SJSA1 (cell line): ENCODE measurements around the gene CLBA1. TPM values are rescaled to one million over a fixed set of nuclear protein-coding genes. Genes with fewer than 3 reads are reported as not detected.
"Not testable (repeated sequence)": the region's sequence is repeated elsewhere in the genome, so short reads cannot be mapped to it uniquely, and the experiment has no call there.

Experiments
- DNase-seq, 2 experiments: peaks; one replicate each; pipeline ENCODE4 v3.0.0-alpha.2; 2015 to 2020; ENCODE audit warnings: low spot score in 2 of 2, low read depth in 1 of 2
- H3K27ac ChIP-seq: fragments of 250-450 bp; sonication (Bioruptor Pico); 2 replicates; pipeline ENCODE4 v1.5.1; 2020; ENCODE audit warnings: mild to moderate bottlenecking, moderate library complexity
- H3K27me3 ChIP-seq: fragments of 250-450 bp; sonication (Bioruptor Pico); replicated peaks from 2 replicates; pipeline ENCODE4 v1.5.1; 2020; ENCODE audit warnings: mild to moderate bottlenecking, moderate library complexity
- H3K36me3 ChIP-seq: fragments of 250-450 bp; sonication (Bioruptor Pico); 2 replicates; pipeline ENCODE4 v1.5.1; 2020; ENCODE audit warnings: mild to moderate bottlenecking
- H3K4me1 ChIP-seq: fragments of 250-450 bp; sonication (Bioruptor Pico); replicated peaks from 2 replicates; pipeline ENCODE4 v1.6.1; 2021; ENCODE audit warnings: mild to moderate bottlenecking
- H3K4me3 ChIP-seq: fragments of 250-450 bp; sonication (Bioruptor Pico); 2 replicates; pipeline ENCODE4 v1.5.1; 2020; ENCODE audit warnings: mild to moderate bottlenecking
- H3K9me3 ChIP-seq: fragments of 250-450 bp; sonication (Bioruptor Pico); replicated peaks from 2 replicates; pipeline ENCODE4 v1.5.1; 2020; ENCODE audit warnings: mild to moderate bottlenecking
- total RNA-seq: library from RNA; depleted of rRNA; stranded (reverse); fragments of >200 nt; shearing (Covaris generic); gene quantifications from 2 replicates; pipeline ENCODE4 v1.2.3, GENCODE V29; 2014

The CLBA1 gene
- total RNA-seq, 1 experiment from 2014 or later, result 3.6 TPM

DNA sequence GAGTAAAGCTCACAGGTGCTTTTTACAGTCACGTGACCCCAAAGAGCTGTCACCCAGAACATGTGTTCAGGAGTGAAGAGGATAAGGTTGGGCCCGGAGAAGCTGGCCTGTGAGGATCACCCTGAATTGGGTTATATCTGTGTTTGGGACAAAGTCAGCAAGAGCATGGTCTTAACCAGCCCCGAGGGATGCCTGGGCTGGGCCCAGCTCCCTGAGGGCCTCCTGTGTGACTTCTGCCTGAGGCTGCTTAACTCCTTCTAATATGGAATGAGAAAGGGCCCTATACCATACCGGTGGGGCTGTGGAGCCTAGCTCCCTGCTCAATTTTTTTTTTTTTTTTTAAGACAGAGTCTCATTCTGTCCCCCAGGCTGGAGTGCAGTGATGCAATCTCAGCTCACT lies 32.8 kb downstream of the CLBA1 start:
- no peak overlapping the region for H3K27ac ChIP-seq
- no peaks in the 10 kb centered on the region for H3K27me3 ChIP-seq
- H3K9me3 ChIP-seq, result 0 out of 2 replicates have a peak, but pooled peaks cover 2% of the 10 kb centered on the region
- H3K4me1 ChIP-seq, result peaks cover 47% of the 10 kb centered on the region
- no peak overlapping the region; the same call in 1 of the 2 replicates for H3K4me3 ChIP-seq
- peaks cover 69% of the 10 kb centered on the region for H3K36me3 ChIP-seq
- no peak for DNase-seq

GRCh38 chr14:105019861-105020814 lies 34.5 kb downstream of the CLBA1 start:
- peak overlapping the region; percentile 97 for H3K4me3 ChIP-seq
- no peaks in the 10 kb centered on the region for H3K27me3 ChIP-seq
- H3K36me3 ChIP-seq, result peaks cover 58% of the 10 kb centered on the region
- H3K4me1 ChIP-seq, result peaks cover 63% of the 10 kb centered on the region
- peak overlapping the region; percentile 91 for H3K27ac ChIP-seq
- 0 out of 2 replicates have a peak, but pooled peaks cover 2% of the 10 kb centered on the region for H3K9me3 ChIP-seq
- DNase-seq, result peak in 1 of 2 experiments; percentile 42

DNA sequence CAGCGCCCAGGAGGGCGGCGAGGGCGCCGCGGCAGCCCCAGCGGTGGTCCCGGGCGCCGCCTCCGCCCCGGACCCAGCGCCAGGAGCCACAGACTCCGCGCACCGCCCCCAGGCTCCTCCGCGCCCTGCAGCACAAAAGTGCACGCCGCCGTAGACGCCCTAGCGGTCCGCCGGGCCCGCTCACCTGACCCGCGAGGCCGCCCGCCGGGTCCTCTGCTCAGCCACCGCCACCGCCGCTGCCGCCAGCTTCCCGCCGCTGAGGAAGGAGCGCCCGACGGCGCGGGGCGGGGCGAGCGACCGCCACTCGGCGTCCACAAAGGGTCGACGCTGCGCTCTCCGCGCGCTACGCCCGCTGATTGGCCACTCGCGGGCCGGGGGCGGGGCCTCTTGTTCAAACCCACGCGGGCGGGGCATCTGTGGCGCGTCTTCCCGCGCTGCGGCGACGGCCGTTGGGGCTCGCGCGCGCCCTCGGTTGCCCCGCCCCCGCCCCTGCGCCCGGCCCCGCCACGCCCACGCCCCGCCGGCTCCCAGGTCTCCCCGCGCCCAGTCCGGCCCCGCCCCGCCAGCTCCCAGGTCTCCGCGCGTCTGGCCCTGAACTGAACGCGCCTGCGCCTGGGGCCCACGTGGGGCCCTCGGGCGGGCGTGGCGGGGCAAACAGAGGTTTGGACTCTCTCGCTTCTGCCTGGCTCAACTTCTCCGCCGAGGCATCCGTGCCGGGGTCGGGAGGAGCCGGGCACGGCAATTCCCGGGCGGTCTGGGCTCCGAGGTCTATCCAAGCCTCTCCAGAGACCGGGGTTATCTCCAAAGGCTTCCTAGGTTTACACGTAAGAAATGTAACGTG lies 35.4 kb downstream of the CLBA1 start, which contains the start of gene CDCA4:
Gene CDCA4, minus strand, starts transcription at position 269 of the 841 bp plus-strand sequence. CDS start 9,154 bp downstream, outside the sequence.
- peak; percentile 94 for DNase-seq
- Histone ChIP-seq H3K4me3 (peak within 1 kb of the TSS; percentile 97), H3K9me3 (0 out of 2 replicates have a peak, but pooled peaks cover 2% of the 10 kb centered on the region), H3K36me3 (peaks cover 49% of the 10 kb centered on the region), H3K4me1 (peaks cover 69% of the 10 kb centered on the region), H3K27me3 (no peaks in the 10 kb centered on the region), H3K27ac (peak within 1 kb of the TSS; percentile 91)

DNA sequence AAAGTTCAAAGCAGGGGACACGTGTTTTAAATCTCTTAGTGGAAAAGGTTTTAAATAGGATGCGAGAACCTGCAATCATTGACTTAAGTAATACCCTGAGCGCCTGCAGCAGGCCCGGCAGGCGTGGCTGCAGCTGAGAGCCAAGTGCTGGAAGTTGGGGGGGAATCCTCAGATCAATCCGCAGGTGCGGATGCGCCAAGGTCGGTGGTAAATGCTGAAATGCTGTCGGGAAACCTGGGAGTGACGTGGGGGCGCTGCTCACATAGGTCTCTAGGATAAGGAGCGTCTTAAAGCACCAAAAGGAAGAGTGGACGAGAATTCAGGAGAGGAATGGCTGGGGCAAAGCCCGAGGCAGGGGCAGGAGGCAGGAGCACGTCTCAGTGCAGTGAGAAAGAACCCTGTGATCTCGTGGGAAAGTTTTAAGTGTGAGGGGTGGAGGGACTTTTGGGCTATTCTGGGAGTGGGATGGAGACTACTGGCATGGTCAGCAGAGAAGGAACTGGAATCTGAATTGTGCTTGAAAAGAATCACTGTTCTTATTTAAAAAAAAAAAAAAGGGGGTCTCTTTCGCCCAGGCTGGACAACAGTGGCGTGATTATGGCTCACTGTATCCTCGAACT lies 36.2 kb downstream of the CLBA1 start:
- Histone ChIP-seq H3K9me3 (0 out of 2 replicates have a peak, but pooled peaks cover 2% of the 10 kb centered on the region), H3K4me1 (peaks cover 77% of the 10 kb centered on the region), H3K27ac (peak overlapping the region; percentile 68), H3K36me3 (peaks cover 42% of the 10 kb centered on the region), H3K27me3 (no peaks in the 10 kb centered on the region), H3K4me3 (peak overlapping the region; percentile 97)
- DNase-seq, result no peak

DNA sequence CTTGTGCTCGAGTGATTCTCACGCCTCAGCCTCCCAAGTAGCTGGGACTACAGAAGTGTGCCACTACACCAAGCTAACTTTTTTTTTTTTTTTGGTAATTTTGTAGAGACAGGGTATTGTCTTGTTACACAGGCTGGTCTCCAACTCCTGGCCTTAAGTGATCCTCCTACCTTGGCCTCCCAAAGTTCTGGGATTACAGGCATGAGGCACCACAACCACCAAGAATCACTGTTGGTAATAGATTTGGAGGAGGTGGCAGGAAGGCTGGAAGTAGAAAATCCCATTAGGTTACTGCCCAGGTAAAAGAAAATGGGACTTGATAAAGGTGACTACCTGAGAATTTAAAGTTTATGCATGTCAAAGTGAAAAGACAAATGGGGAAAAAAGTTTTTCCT lies 36.7 kb downstream of the CLBA1 start:
- DNase-seq, result no peak
- no peaks in the 10 kb centered on the region for H3K27me3 ChIP-seq
- H3K9me3 ChIP-seq, result 0 out of 2 replicates have a peak, but pooled peaks cover 2% of the 10 kb centered on the region
- H3K27ac ChIP-seq, result no peak overlapping the region
- H3K4me3 ChIP-seq, result no peak overlapping the region
- H3K4me1 ChIP-seq, result peaks cover 82% of the 10 kb centered on the region
- H3K36me3 ChIP-seq, result peaks cover 37% of the 10 kb centered on the region

DNA sequence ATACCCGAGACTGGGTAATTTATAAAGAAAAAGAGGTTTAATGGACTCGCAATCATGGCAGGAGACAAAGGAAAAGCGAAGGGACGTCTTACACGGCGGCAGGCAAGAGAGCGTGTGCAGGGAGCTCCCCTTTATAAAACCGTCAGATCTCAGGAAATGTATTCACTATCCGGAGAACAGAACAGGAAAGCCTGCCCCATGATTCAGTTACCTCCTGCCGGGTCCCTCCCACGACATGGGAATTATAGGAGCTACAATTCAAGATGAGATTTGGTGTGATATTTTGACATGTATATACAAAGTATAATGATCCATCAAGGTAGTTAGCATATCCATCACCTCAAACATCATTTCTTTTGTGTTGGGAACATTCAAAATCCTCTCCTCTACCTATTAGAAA lies 37.6 kb downstream of the CLBA1 start:
- H3K27me3 ChIP-seq, result no peaks in the 10 kb centered on the region
- peaks cover 28% of the 10 kb centered on the region for H3K36me3 ChIP-seq
- DNase-seq, result peak in 1 of 2 experiments; percentile 28
- H3K4me1 ChIP-seq, result peaks cover 82% of the 10 kb centered on the region
- no peak overlapping the region for H3K4me3 ChIP-seq
- peak overlapping the region; percentile 96 for H3K27ac ChIP-seq
- 0 out of 2 replicates have a peak, but pooled peaks cover 2% of the 10 kb centered on the region for H3K9me3 ChIP-seq

GRCh38 chr14:105023791-105024480 lies 38.3 kb downstream of the CLBA1 start:
- peak overlapping the region; percentile 96 for H3K27ac ChIP-seq
- 0 out of 2 replicates have a peak, but pooled peaks cover 2% of the 10 kb centered on the region for H3K9me3 ChIP-seq
- peaks cover 79% of the 10 kb centered on the region for H3K4me1 ChIP-seq
- no peaks in the 10 kb centered on the region for H3K27me3 ChIP-seq
- peak in 1 of 2 experiments; percentile 76 for DNase-seq
- H3K36me3 ChIP-seq, result peaks cover 20% of the 10 kb centered on the region
- H3K4me3 ChIP-seq, result peak overlapping the region; percentile 9

DNA sequence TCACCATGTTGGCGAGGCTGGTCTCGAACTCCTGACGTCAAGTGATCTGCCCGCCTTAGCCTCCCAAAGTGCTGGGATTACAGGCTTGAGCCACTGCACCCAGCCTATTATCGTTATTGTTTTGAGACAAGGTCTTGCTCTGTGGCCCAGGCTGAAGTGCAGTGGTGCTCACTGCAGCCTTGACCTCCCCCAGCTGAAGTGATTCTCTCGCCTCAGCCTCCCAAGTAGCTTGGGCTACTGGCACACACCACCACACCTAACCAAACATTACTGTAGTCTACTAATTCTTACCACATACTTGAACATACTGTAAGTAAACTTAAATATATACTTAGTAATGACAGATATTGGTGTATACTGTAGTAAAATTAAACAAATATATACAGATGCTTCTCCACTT lies 39.8 kb downstream of the CLBA1 start:
- peaks cover 67% of the 10 kb centered on the region for H3K4me1 ChIP-seq

DNA sequence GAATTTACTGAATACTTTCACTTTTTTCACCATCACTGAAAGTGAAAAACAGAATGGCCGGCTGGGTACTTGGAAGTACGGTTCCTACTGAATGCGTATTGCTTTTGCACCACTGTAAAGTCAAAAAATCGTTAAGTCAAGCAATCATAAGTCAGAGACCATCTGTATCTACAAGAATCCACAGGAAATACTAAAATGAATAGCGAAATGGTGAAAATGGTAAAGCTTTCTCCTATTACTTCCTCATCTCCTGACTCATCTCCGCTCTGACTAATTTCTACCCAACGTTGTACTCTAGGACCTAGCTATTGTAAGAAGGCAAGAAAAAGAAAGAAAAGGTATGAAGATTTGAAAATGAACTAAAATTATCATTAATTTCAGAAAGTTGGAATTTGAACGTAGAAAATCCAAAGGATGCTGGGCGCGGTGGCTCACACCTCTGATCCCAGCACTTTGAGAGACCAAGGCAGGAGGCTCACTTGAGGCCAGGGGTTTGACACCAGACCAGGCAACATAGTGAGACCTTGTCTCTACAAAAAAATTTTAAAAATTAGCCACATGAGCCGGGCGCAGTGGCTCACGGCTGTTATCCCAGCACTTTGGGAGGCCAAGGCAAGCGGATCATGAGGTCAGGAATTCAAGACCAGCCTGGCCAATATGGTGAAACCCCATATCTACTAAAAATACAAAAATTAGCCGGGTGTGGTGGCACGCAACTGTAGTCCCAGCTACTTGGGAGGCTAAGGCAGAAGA lies 40.6 kb downstream of the CLBA1 start:
- peak overlapping the region; percentile 96 for H3K27ac ChIP-seq
- H3K9me3 ChIP-seq, result no peaks in the 10 kb centered on the region
- DNase-seq, result peak in 1 of 2 experiments; percentile 48
- no peak overlapping the region for H3K4me3 ChIP-seq
- H3K36me3 ChIP-seq, result no peaks in the 10 kb centered on the region
- peaks cover 67% of the 10 kb centered on the region for H3K4me1 ChIP-seq
- no peaks in the 10 kb centered on the region for H3K27me3 ChIP-seq

More for the DNA sequence above, 39.8 kb downstream of the CLBA1 start:
- DNase-seq, result no peak
- Histone ChIP-seq H3K9me3 (0 out of 2 replicates have a peak, but pooled peaks cover 2% of the 10 kb centered on the region), H3K27me3 (no peaks in the 10 kb centered on the region), H3K4me3 (no peak overlapping the region), H3K27ac (peak overlapping the region; percentile 96), H3K36me3 (peaks cover 5% of the 10 kb centered on the region)

DNA sequence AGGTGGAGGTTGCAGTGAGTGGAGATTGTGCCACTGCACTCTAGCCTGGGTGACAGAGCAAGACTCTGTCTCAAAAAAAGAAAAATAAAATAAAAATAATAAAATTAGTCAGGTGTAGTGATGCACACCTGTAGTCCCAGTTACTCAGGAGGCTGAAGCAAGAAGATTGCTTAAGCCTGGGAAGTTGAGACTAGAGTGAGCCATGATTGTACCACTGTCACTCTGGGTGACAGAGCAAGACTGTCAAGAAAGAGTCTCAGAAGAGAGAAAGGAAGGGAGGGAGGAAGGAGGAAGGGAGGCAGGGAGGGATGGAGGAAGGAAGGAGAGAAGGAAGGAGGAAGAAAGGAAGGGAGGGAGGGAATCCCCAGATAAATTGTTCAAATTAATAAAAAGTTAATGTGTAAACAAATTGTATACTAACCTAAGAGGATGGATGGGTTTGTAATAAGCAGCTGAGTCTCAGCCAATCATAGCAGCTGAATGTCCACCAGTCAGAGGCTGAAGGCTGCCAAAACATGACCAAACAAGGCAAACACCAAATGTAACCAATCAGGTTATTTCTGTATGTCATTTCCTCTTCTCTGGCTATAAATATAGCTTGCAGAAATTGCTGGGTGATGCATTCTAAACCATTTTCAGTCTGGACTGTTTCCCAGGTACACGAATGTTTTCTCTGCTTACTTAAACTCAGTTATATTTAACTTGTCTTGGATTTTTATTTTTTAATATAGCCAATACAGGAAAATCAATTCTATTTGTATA lies 41.4 kb downstream of the CLBA1 start:
- peak overlapping the region; percentile 96 for H3K27ac ChIP-seq
- H3K4me3 ChIP-seq, result no peak overlapping the region
- DNase-seq, result peak in 1 of 2 experiments; percentile 23
- H3K36me3 ChIP-seq, result no peaks in the 10 kb centered on the region
- peaks cover 60% of the 10 kb centered on the region for H3K4me1 ChIP-seq
- no peaks in the 10 kb centered on the region for H3K9me3 ChIP-seq
- no peaks in the 10 kb centered on the region for H3K27me3 ChIP-seq

- H3K4me1 ChIP-seq, result peaks cover 57% of the 10 kb centered on the region
- H3K27ac ChIP-seq, result peak overlapping the region; percentile 96
- not testable (repeated sequence) for DNase-seq
Measured at GRCh38 chr14:105027718-105028117, 42.1 kb downstream of the CLBA1 start.

More at GRCh38 chr14:105027718-105028117, 42.1 kb downstream of the CLBA1 start:
- H3K9me3 ChIP-seq, H3K27me3 ChIP-seq, H3K4me3 ChIP-seq, H3K36me3 ChIP-seq: not testable (repeated sequence)
